ENCODE results near the gene PCSK5.
"Not testable (repeated sequence)": the region's sequence is repeated elsewhere in the genome, so short reads cannot be mapped to it uniquely, and the experiment has no call there.

The PCSK5 gene

DNA sequence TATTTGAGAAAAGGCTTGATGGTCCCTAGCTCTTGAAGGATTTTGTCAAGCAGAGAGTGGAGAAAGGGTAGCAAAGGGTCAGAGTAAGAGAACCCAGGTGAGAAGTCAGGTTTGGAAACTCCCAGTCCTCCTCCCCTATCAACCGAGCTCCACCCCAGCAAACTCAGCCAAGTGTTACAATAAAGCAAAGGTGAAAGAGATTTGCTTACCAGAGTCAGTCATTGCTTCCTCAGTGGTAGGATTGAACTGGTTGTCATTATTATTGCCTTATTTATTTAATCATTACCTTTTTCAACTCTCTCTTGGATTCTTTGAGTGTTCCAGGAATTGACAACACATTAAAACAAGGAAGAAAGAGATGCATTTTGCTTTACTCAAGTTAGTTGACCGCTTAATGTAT, 423.3 kb downstream of the PCSK5 start:
- no peak for DNase-seq (ENCODE audit: low read depth)

DNA sequence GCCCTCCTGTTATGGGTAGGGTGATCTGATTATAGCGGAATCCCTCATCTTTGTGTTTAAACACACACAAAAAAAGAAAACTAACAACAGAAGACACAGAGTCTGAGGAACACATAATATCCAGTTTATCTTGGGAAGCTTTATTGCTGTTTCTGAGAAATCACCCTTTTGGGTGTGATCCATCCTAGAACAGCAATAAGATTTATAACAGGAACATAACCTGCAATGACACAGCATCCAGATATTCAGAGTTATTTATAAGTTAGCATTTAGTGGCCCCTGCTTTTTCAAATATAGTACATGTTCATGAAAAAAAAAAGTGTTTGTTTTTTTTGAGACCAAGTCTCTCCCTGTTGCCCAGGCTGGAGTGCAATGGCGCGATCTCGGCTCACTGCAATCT, 423.8 kb downstream of the PCSK5 start:
- DNase-seq (ENCODE audit: low read depth) = no peak

DNA sequence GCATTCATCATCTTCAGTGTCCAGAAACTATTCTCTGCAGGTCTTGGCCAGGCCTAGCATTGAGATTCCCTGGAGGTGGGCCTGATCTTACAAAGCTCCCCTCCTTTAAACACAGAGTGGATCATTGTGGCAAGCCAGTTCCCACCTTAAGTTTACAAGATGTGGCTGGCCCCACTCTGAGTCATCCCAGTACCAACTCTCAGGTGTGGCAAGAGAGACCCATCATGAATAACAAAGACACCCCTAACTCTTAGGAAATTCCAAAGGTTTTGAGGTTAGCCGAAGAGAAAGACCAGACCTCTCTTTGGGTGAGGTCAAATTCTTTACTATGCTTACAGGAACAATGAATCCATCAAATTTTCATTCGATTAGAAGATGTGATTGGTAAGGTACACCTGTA, 425.6 kb downstream of the PCSK5 start:
- DNase-seq (ENCODE audit: low read depth) = no peak

DNA sequence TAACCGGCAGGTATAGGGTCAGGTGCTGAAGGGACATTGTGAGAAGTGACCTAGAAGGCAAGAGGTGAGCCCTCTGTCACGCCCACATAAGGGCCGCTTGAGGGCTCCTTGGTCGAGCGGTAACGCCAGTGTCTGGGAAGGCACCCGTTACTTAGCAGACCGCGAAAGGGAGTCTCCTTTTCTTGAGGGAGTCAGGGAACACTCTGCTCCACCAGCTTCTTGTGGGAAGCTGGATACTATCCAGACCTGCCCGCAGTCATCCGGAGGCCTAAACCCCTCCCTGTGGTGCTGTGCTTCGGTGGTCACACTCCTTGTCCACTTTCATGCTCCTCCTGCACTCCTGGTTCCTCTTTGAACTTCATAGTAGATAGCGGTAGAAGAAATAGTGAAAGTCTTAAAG, 429.0 kb downstream of the PCSK5 start:
- DNase-seq (ENCODE audit: low read depth) = not testable (repeated sequence)

DNA sequence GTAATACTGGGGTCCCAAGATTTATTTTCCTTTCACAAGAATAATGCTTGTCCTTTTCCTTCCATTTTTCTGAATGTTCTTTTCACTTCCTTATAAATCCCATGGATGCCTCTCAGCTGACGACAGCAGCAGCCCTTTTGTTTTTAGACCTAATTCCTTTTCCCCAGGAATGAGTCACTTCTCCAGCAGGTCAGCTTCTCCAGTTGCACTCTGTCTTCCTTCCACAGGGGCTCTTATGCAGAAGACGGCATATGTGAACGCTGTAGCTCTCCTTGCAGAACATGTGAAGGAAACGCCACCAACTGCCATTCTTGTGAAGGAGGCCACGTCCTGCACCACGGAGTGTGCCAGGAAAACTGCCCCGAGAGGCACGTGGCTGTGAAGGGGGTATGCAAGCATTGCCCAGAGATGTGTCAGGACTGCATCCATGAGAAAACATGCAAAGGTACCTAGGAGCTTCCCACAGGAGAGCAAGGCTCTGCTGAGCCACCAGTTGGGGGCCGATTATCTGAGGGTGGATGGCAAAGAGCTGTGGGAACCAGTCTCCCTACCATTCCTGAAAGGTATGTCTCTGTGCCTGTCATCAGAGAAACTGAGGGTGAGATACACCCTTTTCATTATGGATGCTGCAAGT, 430.8 kb downstream of the PCSK5 start:
- DNase-seq (ENCODE audit: low read depth) = no peak

DNA sequence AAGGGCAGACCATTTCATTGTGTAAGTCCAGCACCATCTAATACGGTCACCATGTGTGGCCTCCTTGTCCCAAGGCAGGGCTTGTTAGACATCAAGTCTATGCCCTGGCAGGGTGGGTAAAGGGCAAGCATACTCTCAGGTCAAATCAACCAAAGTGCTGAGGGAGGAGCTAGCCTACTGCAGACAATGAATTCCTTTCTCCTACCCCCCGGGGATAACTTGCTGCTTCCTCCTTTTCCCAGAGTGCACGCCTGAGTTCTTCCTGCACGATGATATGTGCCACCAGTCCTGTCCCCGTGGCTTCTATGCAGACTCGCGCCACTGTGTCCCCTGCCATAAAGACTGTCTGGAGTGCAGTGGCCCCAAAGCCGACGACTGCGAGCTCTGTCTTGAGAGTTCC, 432.3 kb downstream of the PCSK5 start:
- DNase-seq (ENCODE audit: low read depth) = no peak

DNA sequence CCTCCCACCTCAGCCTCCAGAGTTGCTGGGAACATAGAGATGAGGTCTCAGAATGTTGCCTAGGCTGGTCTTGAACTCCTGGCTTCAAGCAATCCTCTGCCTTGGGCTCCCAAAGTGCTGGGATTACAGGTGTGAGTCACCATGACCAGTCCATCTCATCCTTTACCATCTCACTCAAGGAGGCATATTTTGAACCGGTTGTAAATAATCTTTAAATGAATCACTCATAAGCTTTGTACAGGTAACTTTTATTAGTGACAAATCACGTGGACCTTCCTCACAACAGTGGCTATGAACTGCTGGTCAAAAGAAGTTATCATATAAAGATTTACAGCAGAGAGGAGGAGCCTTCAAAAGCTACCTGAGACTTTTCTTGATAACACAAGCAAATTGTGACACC, 433.0 kb downstream of the PCSK5 start:
- no peak for DNase-seq (ENCODE audit: low read depth)

DNA sequence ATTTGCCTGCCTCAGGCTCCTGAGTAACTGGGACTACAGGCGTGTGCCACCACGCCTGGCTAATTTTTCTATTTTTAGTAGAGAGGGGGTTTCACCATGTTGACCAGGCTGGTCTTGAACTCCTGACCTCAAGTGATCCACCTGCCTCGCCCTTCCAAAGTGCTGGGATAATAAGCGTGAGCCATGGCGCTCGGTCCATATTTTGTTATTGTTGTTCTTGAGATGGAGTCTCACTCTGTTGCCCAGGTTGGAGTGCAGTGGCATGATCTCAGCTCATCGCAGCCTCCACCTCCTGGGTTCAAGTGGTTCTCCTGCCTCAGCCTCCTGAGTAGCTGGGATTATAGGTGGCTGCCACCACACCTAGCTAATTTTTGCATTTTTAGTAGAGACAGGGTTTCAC, 433.6 kb downstream of the PCSK5 start:
- not testable (repeated sequence) for DNase-seq (ENCODE audit: low read depth)

DNA sequence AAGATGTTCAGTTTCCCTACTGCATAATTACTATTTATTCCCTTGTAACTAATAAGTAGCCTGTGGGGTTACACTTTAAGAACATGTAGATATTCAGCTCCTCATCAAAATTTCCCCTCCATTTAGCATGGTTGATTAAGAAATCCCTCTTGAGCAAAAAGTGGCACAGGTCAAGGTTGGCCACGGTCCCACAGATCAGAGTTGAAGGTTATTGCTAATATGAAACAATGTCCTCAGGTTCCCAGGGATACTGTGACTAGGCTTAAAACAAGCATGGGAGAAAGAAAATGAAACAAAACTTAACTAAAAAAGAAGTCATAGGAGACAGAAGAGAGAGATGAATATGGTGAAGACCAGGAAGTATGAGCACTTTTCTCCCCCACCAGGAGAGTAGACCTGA, 439.6 kb downstream of the PCSK5 start:
- DNase-seq (ENCODE audit: low read depth) = no peak

DNA sequence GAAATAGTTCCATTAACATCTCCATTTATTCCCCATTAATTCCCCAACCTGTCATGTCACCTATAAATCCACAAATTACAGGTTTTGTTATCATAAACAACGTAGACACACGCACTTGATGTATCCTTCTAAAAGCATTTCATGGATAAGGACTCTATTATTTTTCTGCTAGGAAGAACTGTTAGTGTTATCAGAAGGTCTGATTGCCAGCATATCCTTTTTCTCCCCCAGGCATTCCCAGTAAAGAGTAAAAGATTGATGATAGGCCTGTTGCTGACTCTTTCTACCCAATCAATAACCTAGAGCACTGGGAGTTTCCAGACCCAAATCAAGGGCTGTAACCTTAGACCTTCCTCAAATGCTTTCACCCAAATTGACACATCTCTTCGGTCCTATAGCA, 442.9 kb downstream of the PCSK5 start:
- no peak for DNase-seq (ENCODE audit: low read depth)

DNA sequence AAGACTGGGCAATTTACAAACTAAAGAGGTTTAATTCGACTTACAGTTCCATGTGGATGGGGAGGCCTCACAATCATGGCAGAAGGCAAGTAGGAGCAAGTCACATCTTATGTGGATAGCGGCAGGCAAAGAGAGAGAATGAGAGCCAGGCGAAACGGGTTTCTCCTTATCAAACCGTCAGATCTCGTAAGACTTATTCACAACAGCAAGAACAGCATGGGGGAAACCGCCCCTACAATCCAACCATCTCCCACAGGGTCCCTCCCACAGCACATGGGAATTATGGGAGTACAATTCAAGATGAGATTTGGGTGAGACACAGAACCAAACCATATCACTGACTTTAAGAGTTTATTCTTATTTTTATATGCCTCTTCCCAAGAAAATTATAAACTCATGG, 443.5 kb downstream of the PCSK5 start:
- no peak for DNase-seq (ENCODE audit: low read depth)

DNA sequence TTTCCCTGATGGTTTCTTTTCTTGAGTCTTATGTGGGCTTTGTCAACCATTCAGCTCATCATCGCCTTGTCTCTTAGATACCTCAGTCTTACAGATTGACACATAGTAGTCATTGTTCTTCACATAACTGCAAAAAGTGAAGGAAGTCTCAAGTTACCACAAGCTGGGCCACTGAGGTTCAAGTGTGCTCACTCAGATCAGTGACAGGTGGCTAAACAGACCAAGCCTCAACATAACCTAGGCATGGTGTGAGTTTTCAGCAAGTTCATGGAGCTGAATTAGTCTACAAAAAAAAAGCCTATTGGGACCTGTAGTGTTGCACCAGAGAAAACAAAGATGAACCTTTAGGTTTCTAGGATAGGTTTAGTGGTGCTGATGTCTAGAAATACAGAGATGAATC, 445.6 kb downstream of the PCSK5 start:
- no peak for DNase-seq (ENCODE audit: low read depth)

DNA sequence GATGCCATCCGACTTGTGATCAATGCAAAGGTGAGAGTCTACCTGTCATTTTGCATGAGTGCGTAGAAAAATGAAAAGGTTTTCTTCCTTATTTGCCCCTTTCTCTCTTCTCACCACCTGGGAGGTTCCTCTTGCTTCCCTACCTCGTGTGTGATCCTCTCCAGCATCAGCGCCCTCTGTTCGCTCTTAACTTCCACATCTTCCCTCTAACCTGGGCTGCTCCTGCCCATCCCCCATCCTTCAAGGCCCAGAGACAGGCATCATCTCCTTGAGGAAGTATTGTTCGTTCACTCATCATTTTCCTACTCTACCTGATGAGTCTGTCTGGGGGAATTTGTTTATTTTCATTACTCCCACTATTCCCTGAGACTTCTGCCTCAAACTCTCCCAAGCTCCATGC, 447.9 kb downstream of the PCSK5 start:
- no peak for DNase-seq (ENCODE audit: low read depth)

DNA sequence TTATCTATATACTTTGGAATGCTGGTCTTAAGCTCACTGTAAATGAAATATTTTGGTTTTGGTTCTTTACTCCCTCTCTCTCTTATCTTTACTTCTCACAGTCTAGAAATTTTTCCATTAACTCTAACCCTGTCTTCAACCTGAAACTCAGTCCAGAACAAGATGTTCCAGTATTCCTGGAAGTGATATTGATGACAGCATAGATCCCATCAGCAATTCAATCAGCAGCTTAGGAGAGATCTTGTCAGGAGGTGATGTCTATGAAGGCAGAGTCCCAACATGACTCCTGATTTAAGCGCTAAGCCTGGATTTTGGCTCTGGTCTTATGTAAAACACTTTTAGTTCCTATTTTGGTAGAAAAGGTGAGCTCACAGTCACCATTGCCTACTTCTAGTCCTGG, 451.1 kb downstream of the PCSK5 start:
- DNase-seq (ENCODE audit: low read depth) = no peak

DNA sequence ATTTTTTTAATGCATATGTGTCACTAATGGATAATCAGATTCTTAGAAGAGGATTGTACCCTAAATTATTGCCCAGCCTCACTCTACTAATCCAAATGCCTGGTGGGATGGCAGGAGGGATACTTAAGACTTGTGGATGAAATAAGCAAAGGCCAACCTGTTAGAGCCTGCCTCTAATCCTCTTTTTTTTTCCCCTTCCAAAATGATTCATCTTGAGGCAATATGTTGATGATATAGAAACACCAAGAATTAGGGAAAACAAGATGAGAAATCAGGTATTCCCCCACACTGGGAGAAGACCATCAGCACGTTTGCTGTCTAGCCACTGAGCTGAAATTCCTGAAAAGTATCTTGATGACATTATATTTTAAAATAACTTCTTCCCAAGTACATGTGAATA, 451.7 kb downstream of the PCSK5 start:
- no peak for DNase-seq (ENCODE audit: low read depth)

DNA sequence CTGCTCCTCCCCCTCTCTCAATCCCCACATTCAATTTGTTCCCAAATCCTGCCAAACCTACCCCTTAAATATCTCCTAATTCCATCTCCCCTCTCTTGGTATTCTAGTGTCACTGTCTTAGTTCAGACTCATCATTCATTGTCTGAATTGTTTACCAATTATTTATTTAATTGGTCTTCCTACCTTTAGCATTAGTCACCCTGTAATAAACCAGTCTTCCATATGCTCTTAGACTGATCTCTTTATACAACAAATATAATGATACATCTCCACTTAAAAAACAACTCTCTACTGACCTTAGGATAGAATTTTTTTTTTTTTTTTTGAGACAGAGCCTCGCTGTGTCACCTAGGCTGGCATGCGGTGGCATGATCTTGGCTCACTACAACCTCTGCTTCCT, 452.4 kb downstream of the PCSK5 start:
- DNase-seq (ENCODE audit: low read depth) = no peak

DNA sequence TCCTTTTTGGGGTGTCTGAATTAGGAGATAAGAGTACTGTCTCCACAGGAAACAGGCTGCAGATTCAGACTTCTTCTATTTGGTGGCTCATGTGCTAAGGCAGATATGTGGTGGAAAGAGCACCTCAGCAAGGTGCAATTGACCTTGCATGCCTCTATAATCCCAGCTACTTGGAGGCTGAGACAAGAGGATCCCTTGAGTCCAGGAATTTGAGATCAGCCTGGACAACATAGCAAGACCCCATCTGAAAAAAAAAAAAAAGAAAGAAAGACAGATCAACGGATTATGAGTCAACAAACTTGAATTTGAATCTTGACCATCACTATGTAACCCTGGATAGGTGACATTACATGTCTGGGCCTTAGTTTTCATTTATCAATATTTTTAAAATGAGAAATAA, 459.4 kb downstream of the PCSK5 start:
- DNase-seq (ENCODE audit: low read depth) = no peak

DNA sequence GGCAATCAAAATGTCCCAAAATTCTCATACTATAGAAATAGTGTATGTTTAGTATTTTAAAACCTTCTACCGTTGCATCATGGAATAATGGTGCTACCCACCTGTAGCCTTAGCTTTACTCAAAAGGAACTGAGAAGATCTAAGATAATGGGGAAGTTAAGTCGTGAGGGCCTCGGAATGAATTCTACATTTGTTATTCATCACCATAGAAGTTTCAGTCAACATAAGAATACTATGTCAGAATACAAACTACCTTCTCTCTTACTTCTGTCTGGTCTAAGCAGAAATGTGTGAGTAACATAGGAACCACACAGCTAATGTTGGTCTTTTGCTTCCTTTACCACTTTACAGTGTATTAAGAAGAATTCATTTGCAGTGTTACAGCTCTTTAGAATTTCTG, 460.5 kb downstream of the PCSK5 start:
- no peak for DNase-seq (ENCODE audit: low read depth)

DNA sequence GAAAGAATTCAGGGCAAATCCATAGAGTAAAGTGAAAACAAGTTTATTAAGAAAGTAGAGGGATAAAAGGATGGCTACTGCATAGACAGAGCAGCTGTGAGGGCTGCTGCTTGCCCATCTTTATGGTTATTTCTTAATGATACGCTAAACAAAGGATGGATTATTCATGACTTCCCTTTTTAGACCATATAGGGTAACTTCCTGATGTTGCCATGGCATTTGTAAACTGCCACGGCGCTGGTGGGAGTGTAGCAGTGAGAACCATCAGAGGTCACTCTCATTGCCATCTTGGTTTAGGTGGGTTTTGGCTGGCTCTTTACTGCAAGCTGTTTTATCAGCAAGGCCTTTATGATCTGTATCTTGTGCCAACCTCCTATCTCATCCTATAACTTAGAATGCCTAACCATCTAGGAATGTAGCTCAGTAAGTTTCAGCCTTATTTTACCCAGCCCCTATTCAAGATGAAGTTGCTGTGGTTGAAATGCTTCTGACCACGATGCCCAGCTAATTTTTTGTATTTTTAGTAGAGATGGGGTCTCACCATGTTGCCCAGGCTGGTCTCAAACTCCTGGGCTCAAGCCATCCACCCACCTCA, 461.6 kb downstream of the PCSK5 start:
- DNase-seq (ENCODE audit: low read depth) = no peak

DNA sequence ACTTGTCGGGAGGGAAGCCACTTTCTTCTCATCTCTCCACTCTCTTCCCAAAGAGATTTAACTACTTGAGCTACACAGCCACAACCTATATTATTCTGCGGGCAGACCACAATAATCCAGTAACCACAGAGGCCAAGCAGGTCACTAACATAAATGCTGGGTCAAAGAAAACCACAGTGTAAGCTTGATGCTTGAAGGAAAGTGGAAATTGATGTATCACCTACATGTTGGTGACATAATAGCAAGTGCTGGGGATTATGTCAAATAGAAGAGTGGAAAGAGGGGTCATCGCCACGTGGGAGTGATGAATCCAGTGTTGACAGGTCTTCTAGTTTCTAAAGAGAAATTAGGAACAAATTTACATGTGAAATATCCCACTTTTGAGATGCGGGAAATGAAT, 462.8 kb downstream of the PCSK5 start:
- DNase-seq (ENCODE audit: low read depth) = no peak

DNA sequence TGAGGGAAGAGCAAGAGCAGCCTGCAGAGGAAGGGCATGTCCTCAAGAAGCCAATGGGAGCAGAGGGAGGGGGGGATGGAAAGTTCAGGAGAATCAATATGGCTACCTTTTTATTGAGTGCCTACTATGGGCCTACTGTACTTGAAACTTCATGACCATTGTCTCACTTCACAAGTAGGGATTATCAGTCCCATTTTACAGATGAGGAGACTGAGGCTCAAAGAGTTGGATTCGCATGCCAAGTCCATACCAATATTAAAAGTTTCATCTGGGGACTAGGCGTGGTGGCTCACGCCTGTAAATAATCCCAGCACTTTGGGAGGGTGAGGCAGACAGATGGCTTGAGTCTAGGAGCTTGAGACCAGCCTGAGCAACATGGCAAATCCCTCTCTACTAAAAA, 463.7 kb downstream of the PCSK5 start:
- DNase-seq (ENCODE audit: low read depth) = no peak

DNA sequence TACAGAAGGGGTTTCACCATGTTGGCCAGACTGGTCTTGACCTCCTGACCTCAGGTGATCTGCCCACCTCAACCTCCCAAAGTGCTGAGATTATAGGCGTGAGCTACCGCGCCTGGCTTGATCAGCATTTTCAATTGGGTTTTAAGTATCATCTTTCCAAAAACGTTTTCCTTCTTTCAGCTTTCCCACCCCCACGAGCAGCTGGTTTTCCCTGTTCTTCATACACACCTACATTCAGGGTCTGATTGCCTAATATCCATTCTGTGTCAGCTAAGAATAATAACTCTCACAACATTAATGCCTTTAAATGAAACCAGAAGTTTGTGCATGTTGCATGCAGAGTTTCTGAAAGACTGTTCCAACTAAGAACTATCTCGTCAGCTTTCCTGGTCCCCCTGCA, 465.4 kb downstream of the PCSK5 start:
- DNase-seq (ENCODE audit: low read depth) = no peak

DNA sequence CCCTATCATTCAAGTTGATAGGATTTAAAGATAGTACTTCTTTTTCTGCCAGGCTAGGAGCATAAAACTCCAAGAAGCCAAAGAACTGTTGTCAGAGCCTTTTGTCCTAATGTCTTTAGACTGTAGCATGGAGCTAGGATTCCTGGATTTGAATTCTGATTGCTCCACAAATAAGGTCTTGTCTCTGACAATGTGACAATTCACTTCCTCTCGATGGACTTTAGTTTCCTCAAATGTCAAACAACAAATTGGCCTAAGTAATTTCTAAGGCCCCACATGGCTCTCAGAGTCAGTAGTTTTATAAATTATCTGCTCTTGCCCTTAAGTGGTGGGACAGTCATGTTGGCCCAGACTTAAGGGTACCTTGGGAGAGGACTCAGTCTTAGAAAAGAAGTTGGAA, 467.1 kb downstream of the PCSK5 start:
- no peak for DNase-seq (ENCODE audit: low read depth)

DNA sequence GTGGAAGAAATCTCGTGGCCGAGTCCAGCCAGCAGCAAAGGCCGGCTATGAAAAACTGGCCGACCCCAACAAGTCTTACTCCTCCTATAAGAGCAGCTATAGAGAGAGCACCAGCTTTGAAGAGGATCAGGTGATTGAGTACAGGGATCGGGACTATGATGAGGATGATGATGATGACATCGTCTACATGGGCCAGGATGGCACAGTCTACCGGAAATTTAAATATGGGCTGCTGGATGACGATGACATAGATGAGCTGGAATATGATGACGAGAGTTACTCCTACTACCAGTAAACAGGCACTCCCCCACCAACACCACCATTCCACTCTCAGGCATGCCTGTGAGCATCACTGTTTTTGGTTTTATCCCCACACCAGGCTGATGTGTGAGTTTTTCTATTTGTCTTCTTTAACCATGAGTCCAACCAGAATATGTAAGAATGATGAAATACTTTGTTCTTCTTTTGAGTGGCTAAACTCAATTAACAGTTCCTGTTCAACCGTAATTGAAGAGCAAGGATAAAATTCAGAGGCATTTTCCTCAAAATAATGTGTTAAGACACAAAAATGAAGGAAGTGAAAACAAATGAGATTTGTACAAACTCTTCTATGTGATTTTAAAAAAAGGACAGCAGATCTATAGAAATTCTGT, 468.3 kb downstream of the PCSK5 start:
- DNase-seq (ENCODE audit: low read depth) = no peak

All from activated T-cell treated with anti-CD3 and anti-CD28 coated beads for 24 hours (primary cell).